NK-92 (cell line): ENCODE results near the gene OPCML.

Source experiments
- DNase-seq: peaks from one replicate; lab custom pipeline; 2025; ENCODE audit not compliant: unreplicated experiment; lab: John Stamatoyannopoulos, UW

The OPCML gene

DNA sequence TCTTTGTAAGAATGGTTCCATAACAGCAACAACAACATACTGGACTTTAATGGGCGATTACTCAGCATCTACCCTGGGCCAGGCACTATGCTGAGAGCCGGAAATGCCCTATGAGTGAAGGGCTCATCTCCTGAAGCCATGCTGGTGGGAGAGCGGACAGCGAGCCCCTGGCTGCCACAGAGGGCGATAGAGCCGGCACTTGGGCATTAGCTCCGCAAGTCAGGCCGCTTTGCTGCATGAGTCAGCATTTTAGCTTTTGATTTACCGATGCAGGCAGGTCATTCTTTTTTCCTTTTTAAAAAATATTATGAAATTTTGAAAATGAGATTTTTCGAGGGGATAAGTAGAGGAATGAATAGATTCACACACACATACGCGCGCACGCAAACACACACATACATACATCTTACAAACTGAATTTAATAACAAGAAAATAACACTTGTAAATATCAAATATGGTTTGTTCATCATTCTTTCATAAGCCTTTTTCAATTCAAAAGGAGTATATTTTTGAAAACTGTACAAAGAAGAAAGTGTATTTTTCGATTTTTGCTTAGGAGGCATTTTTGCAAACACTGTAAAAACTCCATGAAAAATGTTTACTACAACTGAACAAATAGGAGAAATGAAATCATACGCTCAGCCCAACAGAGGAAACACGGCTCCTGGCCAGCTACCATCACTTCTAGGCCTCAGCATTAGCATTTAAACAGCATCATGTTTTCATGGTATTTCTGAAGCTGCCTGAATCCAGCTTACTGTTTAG, 667.3 kb downstream of the OPCML start:
- no peak for DNase-seq

- no peak for DNase-seq
Measured at GRCh38 chr11:132862933-132863332, 669.4 kb downstream of the OPCML start.

DNA sequence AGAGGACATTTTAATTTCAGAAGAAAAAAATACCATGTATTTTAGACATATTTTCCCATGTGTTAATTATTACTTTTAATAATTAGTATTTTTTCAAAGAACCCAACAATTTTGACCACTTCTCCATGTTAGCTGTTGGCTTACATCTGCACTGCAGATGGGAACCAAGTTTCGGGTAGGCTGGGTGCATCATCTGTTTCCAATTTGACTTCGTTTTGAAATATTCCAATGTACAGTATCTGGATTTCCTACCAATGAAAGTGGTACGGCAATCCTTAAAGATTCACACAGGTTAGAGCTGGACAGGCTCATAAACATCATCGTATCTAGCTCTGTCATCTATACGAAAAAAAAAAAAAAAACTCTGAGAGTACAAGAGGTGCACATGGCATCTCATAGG, 670.2 kb downstream of the OPCML start:
- no peak for DNase-seq

GRCh38 chr11:132859306-132859705, 673.0 kb downstream of the OPCML start:
- DNase-seq: no peak

- DNase-seq: no peak
Measured at GRCh38 chr11:132858223-132858622, 674.1 kb downstream of the OPCML start.

- DNase-seq: no peak
Measured at GRCh38 chr11:132856032-132856431, 676.3 kb downstream of the OPCML start.

DNA sequence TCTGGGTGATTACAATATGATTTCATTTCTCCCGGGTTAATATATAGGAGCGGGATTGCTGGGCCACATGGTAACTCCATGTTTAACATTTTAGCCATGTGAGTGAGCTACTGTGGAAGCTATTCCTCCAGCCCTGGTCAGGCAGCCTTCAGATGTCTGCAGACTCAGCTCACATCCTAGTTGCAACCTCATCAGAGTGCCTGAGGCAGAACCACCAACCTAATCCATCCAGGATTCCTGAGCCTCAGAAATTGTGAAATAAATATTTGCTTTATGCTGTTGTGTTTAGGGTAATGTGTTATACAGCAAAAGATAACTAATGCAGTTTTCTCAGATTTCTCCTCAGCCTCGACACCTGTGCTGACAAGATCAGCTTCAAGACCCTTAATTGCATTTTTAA, 676.8 kb downstream of the OPCML start:
- no peak for DNase-seq

DNA sequence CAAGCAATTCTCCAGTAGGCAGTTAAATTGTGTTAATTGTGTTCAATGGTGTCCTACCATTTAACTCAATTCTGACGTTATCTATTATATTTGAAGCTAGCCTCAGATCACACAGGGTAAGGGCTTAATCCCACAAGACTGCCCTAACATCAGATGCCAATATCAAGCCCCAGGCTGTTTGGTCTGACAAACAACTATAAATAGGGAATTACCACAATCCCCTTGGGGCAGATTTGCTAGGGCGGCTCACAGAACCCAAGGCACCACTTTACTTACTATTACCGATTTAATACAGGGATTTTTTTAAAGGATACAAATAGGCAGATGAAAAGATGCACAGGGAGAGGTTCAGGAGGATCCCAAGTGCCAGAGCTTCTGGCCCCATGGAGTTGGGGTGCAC, 678.4 kb downstream of the OPCML start:
- no peak for DNase-seq

DNA sequence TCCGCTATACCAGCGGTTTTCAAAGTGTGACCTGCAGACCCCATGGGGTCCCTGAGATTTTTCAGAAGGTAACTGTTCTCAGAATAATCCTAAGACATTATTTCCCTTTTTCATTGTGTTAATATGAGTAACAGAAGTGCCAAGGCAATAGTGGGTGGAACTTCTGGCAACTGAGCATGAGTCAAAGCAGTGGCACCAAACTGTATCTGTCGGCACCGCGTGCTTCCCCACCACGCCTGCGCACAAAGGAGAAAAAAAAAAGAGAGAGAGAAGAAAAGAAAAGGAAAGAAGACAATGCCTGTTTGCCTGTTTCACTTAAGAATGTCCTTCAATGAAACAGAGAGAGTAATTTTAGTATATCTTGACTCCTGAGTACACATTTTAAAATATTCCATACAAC, 679.9 kb downstream of the OPCML start:
- no peak for DNase-seq

DNA sequence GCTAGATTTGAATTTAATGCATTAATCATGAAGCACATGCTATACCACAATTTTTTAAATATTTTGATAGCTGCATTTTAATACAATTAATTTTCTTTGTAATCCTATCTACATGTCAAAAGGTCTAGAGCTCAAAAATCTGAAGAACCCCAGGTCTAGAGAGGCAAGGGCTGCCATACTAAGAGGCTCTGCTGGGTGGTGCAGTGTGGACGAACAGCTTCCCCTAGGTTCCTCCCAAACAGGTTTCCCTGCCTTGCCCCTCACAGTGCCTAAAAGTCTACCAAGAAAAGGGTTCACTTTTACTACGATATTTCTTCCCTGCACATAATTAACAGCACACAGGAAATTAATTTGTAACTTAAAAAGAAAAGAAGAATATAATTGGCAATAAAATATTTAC, 681.1 kb downstream of the OPCML start:
- DNase-seq: no peak

DNA sequence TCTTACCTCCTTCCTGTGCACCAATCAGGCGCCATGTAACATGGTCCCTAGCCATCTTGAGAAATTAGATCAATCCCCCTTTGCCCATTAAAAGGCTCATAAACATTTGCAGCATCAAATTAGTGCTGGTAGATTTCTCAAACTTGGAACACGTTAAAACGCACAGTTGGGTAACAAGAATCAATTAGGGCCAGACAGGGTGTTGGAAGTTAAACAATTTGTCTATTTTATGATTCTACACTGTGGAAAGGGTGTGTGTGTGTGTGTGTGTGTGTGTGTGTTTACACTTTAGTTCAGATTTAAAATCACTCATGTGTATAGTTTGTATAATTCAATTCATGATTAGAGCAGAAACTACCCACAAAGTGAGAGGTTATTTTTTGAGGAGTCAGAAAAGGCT, 682.0 kb downstream of the OPCML start:
- DNase-seq: no peak

DNA sequence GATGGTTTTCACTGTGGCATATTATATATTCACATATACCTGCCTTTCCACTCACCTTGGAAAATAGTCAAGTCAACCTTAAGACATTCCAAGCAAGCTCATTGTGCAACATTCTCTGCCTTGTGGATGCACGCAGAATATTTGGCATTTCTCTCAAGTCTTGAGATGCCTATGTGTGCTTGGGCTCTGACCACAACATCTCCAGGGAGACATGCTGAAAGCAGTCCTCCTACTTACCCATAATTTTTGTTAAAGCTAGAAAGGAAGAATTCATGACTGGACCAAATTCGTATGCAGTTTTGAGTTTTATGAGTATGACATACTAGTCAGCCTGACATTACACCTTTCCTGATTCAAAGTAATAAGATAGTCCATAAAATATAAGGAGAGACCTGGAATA, 684.0 kb downstream of the OPCML start:
- no peak for DNase-seq

DNA sequence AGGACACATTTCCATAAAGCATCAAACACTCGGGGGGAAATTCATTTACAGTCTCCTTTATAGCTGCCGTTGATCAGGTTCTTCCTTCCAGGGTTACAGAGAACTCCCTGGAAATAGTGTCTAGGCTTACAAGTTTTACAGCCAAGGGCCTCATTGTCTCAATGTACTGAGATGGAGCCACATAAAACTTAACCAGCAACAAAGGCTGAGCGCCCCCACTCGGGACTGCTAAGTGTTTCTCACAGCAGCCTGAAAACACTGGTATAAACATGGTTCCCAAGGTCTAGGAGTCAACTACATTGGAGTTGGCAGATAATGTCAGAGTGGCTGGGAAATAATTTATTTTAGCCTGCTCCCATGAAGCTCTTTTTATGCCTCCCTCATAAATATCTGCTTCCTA, 686.2 kb downstream of the OPCML start:
- DNase-seq: no peak

DNA sequence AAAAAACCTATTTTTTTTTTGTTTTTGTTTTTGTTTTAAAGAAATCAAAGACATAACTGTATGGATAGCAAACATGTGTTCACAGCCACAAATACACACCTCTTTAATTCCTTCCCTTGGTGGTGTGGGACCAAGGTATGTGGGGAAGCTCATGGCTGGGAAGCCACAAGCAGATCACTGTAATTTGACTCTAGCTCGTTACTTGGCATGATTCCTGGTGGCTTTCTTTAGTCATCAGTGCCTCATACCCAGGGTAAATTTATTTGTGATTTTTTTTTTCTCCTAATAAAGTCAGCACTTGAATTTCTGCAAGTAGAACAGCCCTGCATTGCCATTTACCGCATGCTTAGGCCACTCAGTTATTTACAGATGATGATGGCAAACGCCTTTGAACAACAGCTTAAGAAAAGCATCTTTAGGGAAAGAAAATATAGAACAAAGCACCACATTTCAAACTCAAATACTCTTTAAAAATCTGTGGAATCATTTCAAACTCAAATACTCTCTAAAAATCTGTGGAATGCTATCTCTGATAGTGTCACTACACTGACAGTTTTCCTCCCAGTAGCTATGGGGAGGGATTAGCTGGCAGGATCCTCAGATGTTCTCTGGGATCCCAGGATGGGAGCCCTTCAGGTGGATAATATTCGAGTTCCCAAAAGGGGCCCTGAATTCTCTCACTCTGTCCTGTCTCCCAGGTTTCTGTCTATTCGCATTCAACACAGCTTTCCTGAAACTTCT, 687.2 kb downstream of the OPCML start:
- no peak for DNase-seq

DNA sequence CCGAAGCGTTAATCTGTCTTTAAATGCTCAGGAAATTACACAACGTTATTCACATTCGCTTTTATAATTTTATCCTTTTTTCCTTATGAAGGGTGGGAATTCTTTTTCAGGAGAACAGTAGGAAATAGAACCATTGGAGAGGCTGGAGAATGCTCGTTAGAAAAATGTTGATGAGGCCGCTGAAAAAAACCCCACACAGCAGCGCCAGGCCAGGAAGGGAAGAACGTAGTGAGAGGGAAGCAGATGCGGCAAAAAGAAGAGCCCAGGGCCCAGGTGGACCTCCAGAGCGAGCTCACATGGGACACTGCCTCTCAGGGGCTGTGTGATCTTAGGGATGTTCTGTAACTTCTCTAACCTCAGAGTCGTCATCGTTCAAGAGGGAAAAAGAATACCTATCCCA, 691.6 kb downstream of the OPCML start:
- no peak for DNase-seq

GRCh38 chr11:132840191-132840590, 692.1 kb downstream of the OPCML start:
- DNase-seq: no peak

GRCh38 chr11:132839236-132839945, 692.9 kb downstream of the OPCML start:
- no peak for DNase-seq

DNA sequence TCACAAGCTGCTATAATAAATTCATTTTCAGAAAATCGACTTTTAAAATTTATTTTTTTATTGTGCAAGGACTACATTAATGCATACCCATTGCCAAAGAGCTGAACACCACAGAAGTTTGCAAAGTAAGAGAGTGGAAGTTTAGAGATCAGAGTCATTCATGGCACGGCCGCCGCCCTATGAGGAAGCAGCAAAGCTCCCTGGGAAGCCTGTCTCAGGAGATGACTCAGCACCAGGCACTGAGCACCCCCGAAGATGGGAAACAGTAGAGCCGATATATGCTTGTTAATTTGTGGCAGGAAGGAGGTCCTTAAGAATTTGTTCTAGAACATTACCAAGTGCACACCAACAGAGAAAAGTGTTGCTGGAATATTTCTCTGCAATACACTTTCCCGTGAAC, 693.7 kb downstream of the OPCML start:
- no peak for DNase-seq

- DNase-seq: no peak
Measured at GRCh38 chr11:132831272-132831671, 701.0 kb downstream of the OPCML start.

DNA sequence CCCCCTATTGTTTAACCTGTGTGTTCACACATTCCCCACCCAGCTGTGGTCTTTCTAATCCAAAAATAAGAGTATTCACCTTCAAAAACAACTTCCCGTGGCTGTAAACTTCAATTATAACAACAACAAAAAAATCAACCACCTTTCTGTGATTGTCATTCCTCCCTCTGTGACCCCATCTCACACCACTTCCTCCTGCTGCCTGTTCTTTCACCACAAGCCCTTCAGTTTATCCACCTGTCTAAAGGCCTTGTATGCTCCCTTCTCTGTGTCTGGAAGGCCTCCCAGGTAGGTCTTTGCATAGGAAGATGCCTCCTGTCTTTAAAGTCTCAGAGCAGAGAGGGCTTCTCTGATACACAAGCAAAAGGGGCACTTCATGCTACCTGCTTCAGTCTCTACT, 707.7 kb downstream of the OPCML start:
- DNase-seq: no peak

- DNase-seq: no peak
Measured at GRCh38 chr11:132822276-132822675, 710.0 kb downstream of the OPCML start.

DNA sequence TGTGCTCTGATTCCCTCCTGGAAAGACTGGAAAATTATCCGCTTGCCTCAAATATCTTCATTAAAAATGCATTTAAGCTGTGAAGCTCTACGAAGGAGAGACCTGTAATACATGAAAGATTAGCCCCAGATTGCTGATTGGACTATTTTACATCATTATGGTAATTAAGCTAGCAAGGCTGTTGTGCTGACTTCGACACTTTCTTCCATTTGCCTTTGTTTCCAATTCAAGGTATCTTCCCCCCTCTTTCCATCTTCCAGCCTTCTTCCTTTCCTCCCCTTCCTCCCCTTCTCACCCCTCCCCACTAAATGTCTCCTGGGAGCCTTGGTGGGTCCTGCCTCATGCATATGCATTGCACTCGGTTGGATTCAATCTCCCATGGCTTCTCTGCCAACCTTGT, 710.8 kb downstream of the OPCML start:
- DNase-seq: no peak
